Renal cortex interstitium (tissue), 11 donors: ENCODE results near the gene GFRA1. TPM values are rescaled to one million over a fixed set of nuclear protein-coding genes. Genes with fewer than 3 reads are reported as not detected.
"Not testable (repeated sequence)": the region's sequence is repeated elsewhere in the genome, so short reads cannot be mapped to it uniquely, and the experiment has no call there.

Experiments used
- DNase-seq, 11 donors: peaks; one replicate each; pipeline ENCODE4 v3.0.0-alpha.2; 2013; ENCODE audit warnings: low read depth in 9 of 11, low spot score in 4 of 11; ENCODE audit errors: extremely low read depth in 1 of 11
- polyA plus RNA-seq, 3 donors: library from polyadenylated mRNA; unstranded; fragments of 120-200 nt; gene quantifications; one replicate each; pipeline ENCODE4 v1.2.1, GENCODE V29; 2013; ENCODE audit not compliant: insufficient read length in 3 of 3

Gene GFRA1
- polyA plus RNA-seq, 3 donors: 27.1 to 30.2 (median 29.2) TPM

- DNase-seq: no peak
Measured at GRCh38 chr10:116067825-116068224, 205.2 kb downstream of the GFRA1 start.

DNA sequence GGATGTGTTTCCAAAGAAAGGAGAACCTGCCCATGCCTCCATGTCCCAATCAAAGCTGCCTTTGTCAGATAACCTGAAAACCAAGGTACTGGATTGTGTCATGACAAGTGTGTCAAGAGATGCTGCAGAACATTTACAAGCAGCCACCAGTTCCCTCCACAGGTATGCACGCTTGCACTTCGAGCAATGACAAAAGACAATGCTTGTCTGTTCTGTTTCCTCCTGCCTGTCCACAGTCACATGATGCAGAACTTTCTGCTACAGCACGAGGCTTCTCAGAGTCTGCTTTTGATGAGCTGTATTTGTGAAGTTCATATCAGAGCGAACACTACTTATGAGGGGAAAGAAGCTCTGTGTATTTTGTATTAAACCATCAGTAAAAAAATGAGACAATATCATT lies 209.9 kb downstream of the GFRA1 start:
- no peak for DNase-seq

- no peak for DNase-seq
Measured at GRCh38 chr10:116060864-116061263, 212.1 kb downstream of the GFRA1 start.

DNA sequence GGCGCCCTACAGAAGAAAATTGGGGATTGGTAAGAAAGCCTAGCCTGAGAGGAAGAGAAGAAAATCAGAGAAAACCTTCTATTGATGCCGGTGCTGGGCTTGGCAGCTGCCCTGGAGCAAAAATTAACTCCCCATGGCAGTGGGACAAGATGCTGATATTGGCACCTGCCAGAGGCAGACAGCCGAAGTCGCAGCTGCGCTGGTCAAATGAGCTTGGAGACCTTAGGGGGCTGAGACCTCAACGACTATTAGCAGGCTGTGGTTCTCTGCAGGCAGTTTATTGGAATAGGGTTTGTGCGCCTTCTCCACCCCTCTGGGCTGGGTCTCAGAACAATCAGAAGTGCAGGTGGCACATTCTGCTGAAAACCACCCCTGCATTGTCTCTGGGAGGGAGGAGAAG lies 213.7 kb downstream of the GFRA1 start:
- DNase-seq: no peak

GRCh38 chr10:116056445-116057293 lies 216.3 kb downstream of the GFRA1 start:
- DNase-seq: no peak

DNA sequence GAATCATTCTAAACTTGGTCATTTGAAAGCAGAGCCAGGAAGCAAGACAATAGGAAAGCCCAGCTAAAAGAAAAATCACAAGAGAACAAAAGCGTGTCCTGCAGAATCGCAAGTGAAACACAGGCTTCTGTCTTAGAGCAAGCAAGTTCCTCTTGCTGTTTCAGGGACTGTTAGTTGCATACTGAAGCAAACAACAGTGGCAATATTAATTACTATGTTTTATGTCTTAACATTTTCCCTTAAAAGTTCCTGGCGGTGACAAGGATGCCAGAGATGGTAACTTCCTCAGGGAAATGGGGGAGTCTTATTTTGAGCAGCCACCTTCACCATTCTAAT lies 217.1 kb downstream of the GFRA1 start:
- DNase-seq: no peak

- no peak for DNase-seq
Measured at GRCh38 chr10:116055252-116055916, 217.6 kb downstream of the GFRA1 start.

GRCh38 chr10:116053910-116054309 lies 219.1 kb downstream of the GFRA1 start:
- DNase-seq: no peak

GRCh38 chr10:116053009-116053730 lies 219.8 kb downstream of the GFRA1 start:
- not testable (repeated sequence) for DNase-seq

DNA sequence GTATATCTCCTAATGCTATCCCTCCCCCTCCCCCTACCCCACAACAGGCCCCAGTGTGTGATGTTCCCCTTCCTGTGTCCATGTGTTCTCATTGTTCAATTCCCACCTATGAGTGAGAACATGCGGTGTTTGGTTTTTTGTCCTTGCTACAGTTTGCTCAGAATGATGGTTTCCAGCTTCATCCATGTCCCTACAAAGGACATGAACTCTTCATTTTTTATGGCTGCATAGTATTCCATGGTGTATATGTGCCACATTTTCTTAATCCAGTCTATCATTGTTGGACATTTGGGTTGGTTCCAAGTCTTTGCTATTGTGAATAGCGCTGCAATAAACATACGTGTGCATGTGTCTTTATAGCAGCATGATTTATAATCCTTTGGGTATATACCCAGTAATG lies 220.5 kb downstream of the GFRA1 start:
- not testable (repeated sequence) for DNase-seq

DNA sequence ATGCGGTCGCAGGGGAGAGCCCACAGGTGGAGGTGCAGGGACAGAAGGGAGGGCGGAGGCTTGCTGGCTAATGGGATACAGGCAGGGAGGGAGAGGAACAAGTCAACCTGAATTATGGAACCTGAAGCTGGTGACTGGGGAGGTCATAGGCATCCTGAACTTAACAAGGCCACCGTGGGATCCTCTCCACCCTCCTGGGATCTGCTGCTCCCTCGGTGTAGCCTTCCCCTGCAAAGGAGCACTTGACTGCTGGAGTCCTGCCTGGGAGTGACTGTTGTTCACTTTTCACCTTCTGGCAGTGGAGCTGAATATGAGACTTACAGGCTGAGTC lies 223.1 kb downstream of the GFRA1 start:
- no peak for DNase-seq

DNA sequence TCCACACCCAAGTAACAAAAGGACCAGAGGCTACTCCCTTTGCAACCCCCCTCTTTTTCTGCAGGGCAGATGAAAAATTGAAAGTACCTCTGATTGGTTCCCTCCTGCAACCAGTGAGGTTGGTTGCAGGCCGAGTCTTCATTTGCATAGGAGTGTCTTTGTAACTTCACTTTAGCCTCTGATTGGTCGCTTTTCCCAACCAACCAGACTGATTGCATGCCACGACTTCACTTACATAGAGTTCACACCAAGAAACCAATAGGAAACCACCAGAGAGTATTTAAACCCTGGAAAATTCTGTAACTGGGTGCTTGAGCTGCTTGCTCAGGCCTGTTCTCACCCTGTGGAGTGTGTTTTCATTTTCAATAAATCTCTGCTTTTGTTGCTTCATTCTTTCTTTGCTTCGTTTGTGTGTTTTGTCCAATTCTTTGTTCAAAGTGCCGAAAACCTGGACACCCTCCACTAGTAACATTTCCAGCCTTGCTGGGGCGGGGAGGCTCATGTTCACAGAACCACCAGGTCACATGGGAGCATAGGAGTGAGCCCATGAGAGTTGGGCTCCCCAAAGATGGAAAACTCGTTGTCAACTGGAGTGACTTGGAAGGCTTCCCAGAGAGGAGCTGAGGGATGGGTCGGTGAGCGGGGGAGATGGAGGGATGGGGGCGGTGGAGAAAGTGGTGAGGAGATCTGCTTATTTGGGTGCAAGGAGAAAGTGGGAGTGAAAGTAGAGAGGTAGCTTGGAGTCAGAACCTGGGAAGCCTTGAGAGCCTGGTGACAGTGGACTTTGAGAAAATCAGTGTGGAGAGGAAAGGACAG lies 223.6 kb downstream of the GFRA1 start:
- DNase-seq: no peak

- no peak for DNase-seq
Measured at GRCh38 chr10:116045366-116046356, 227.3 kb downstream of the GFRA1 start.

GRCh38 chr10:116044801-116045248 lies 228.2 kb downstream of the GFRA1 start:
- no peak for DNase-seq

- no peak for DNase-seq
Measured at GRCh38 chr10:116043861-116044260, 229.1 kb downstream of the GFRA1 start.

GRCh38 chr10:116043304-116043703 lies 229.7 kb downstream of the GFRA1 start:
- DNase-seq: no peak

GRCh38 chr10:116041948-116042347 lies 231.1 kb downstream of the GFRA1 start:
- no peak for DNase-seq

- no peak for DNase-seq
Measured at GRCh38 chr10:116039612-116040011, 233.4 kb downstream of the GFRA1 start.
